ENCODE data around the gene IQUB.
"Not testable (repeated sequence)": the region's sequence is repeated elsewhere in the genome, so short reads cannot be mapped to it uniquely, and the experiment has no call there.

IQUB gene

GRCh38 chr7:123538897-123539296 is 4.5 kb upstream of the IQUB start:
- DNase-seq = no peak

DNA sequence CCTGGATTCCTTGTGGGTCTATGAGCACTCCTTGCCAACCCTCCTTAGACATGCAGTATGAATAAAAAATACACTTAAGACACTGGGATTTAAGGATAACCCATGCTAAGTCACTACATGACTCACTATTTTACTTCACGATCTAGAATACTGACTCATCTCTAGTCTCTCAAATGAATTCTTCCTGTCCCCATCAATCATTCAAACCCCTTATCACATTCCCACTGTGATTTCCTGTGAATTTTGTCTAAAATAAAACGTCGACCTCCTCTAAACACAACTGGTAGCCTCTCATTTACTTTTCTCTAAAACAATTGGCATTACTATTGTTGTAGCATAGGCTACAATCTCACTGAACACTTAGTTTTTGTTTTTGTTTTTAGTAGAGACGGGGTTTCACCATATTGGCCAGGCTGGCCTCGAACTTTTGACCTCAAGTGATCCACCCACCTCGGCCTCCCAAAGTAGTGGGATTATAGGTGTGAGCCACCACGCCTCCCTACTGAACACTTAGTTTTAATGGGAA is 3.9 kb upstream of the IQUB start:
- DNase-seq = no peak

- peak; percentile 9 to 38 for DNase-seq
Observed at GRCh38 chr7:123537026-123537642, 2.7 kb upstream of the IQUB start.

DNA sequence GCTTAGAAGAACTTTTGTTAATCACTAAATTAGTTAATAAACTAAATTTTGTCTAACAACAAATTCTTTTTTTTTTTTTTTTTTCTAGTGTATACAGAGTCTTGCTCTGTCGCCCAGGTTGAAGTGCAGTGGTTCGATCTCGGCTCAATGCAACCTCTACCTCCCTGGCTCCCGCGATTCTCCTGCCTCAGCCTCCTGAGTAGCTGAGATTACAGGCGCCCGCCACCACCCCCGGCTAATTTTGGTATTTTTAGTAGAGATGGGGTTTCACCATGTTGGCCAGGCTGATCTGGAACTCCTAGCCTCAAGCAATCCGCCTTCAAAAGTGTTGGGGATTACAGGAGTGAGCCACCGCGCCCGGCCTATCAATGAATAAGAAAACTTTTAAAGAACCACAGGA is 1.1 kb upstream of the IQUB start:
- DNase-seq = no peak

- DNase-seq = no peak
Observed at GRCh38 chr7:123533929-123534382, 439 bp downstream of the IQUB start.

- no peak for DNase-seq
Observed at GRCh38 chr7:123533553-123533917, 860 bp downstream of the IQUB start.

DNA sequence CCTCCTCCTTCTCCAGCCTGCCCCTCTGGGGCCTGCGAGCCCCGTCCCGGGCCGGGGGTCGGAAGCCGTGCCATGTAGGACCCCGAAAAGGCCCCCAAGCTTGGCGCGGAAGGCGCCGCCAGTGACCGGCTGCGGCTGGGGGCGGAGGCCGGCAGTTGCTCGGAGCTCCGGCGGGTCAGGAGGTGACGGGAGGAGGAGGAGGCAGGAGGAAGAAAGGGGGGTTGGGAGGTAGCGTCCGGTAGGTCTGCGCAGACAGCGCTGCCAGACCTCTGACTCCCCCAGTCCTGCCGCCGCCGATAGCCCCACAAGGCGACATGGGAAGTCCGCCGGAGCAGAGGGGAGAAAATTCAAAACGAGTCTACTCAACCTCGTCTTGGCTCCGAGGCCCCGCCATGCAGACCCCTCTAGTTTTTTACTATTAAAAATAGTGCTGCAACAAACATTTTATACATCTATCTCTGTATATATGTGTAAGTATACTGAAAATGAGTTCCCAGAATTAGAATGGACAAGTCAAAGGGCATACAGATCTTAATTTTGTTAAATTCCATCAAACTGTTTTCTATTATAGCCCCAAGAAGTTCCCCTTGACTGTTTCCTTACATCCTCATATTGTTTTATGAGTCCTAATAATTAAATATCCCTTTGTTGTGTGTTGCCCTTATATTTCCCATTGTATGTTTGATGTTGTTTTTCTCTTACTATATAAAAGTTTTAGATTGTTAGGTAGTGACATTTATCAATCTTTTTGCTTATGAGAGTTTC is 1.4 kb downstream of the IQUB start:
- peak in 1 of 2 experiments; percentile 18 for DNase-seq

DNA sequence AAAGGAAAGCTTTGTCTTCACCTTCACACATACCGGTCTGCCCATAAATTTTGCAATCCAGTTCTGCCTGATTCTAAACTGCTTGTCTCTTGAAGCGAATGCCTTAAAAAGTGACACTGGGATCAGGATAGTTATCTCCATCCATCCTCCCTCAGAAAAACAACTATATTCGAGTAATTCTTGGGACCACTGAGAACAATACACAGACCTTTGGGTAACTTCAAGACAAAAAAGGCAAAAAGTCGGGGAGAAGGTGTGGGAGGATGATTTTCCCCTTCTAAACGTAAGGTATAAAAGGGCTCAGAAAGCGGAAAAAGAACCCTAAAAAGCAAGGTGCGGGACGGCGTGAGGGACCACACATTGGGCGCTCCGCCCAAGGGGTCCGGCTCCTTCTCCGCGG is 2.1 kb downstream of the IQUB start:
- DNase-seq = not testable (repeated sequence)

GRCh38 chr7:123530035-123530591 is 4.3 kb downstream of the IQUB start:
- not testable (repeated sequence) for DNase-seq

GRCh38 chr7:123528265-123528664 is 6.1 kb downstream of the IQUB start:
- DNase-seq = no peak

GRCh38 chr7:123527712-123528225 is 6.6 kb downstream of the IQUB start:
- not testable (repeated sequence) for DNase-seq

- DNase-seq = not testable (repeated sequence)
Observed at GRCh38 chr7:123526533-123526932, 7.9 kb downstream of the IQUB start.

- no peak for DNase-seq
Observed at GRCh38 chr7:123522066-123522465, 12.3 kb downstream of the IQUB start.

DNA sequence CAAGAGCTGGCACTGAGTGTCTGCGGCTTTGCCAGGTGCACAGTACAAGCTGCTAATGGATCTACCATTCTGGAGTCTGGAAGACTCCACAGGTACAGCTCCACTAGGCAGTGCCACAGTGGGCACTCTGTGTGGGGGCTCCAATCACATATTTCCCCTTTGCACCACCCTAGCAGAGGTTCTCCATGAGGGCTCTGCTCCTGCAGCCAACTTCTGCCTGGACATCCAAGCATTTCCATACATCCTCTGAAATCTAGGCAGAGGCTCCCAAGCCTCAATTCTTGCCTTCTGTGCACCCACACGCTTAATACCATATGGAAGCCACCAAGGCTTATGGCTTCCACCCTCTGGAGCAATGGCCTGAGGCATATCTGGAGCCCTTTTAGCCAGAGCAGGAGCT is 29.2 kb downstream of the IQUB start:
- no peak for DNase-seq

- DNase-seq = no peak
Observed at GRCh38 chr7:123502201-123502600, 32.2 kb downstream of the IQUB start.

GRCh38 chr7:123500878-123501489 is 33.4 kb downstream of the IQUB start:
- DNase-seq = no peak

DNA sequence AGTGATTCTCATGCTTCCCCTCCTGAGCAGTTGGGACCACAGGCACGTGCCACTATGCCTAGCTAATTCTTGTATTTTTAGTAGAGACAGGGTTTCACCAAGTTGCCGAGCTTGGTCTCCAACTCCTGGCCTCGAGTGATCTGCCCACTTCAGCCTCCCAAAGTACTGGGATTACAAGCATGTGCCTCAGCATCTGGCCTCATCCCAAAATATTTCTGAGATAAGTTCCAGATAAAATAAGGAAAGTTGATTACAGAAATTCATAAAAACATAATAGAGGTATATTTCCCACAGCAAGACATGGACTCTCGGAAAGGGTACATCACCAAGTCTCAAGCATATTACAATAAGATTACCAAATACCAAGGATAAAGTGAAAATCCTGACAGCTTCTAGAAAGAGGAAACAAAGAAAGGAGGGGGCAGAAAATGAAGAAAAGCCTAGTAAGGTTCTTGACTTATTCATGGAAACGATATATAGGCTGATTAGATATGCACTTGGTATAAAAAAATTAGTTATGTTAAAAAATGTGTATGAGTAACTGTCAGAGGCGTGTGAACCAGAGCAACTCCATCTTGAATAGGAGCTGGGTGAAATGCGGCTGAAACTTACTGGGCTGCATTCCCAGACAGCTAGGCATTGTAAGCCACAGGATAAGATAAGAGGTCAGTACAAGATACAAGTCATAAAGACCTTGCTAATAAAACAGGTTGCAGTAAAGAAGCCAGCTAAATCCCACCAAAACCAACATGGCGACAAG is 35.0 kb downstream of the IQUB start:
- no peak for DNase-seq

GRCh38 chr7:123498601-123499000 is 35.8 kb downstream of the IQUB start:
- no peak for DNase-seq

GRCh38 chr7:123498031-123498430 is 36.4 kb downstream of the IQUB start:
- DNase-seq = no peak

DNA sequence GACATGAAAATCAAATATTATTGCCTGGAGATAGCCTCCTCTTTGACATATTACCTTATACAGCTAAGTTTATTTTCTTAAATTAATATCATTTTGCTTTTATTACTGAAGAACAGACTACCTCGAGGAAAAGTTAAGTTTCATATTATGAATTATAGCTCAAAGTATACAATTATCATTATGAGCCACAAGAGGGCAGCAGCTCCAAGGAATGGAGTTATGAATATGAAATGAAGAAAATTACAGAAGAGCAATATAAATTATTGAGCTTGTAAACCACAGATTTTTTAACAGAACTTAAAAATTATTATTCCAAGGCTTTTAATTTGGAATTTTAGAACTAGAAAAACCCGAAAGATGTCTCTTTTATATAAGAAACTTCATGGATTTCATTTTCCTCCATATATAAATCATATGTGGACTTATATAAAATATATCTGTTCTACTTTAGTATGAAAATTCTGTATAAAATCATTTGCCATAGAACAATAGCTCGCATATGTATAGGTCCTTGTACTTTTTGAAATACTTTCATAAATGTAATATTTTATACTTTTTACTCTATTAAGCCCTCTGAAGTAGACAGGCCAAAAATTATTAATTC is 40.1 kb downstream of the IQUB start:
- DNase-seq = peak; percentile 43 to 53

DNA sequence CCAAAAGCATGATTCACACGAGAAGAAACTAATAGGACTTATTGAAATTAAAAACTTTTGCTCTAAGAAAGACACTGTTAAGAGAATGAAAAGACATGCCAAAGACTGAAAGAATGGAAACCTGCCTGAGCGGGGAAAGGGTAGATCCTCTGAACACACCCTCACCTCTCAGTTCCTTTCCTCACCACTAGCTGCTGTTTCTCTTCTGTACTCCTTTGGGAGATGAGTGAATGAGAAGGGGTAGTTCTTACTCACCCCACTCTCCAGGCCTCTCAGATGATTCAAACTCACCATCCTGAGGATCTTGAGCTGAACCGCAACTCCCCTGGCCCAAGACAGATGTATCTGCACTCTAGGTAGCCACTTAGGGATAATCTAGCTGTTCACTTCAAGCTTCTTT is 41.9 kb downstream of the IQUB start:
- no peak for DNase-seq

DNA sequence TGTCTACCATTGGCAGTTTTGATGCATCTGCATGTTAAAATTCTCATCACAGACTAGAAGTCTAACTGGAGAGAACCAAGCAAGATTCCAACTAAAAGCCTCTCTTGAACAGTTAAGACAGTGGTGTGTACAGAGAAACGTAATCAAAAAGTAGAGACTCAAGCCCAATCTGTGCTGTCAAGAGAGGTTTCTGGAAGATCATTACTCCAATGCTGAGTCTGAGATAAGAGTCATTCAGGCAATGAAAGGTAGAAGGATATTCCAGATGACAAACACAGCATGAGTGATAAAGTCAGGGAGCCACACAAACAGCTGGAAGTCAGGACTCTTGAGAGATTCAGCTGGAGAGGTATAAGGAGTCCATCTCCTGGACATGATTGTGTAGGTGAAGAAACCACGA is 48.7 kb downstream of the IQUB start:
- DNase-seq = no peak
